HG03521 (cell line): ENCODE results near the gene ERFL.
"Not testable (repeated sequence)": the region's sequence is repeated elsewhere in the genome, so short reads cannot be mapped to it uniquely, and the experiment has no call there.

Source experiments
- ATAC-seq: cut with Tn5 transposase; IDR thresholded peaks from one replicate; pipeline ENCODE4 v1.9.1; 2021; ENCODE audit warnings: mild to moderate bottlenecking, moderate library complexity; ENCODE audit not compliant: unreplicated experiment

Gene ERFL

DNA sequence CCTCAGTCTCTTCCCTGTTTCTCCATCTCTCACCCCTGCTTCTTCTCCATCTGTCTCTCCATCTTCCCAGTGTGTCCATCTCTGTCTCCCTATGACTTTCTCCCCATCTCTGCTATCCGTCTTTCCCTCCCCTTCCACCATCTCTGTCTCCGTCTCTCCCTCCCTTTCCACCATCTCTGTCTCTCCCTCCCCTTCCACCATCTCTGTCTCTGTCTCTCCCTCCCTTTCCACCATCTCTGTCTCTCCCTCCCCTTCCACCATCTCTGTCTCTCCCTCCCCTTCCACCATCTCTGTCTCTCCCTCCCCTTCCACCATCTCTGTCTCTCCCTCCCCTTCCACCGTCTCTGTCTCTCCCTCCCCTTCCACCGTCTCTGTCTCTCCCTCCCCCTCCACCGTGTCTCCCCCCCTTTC, 13.8 kb downstream of the ERFL start:
- ATAC-seq, result not testable (repeated sequence)

DNA sequence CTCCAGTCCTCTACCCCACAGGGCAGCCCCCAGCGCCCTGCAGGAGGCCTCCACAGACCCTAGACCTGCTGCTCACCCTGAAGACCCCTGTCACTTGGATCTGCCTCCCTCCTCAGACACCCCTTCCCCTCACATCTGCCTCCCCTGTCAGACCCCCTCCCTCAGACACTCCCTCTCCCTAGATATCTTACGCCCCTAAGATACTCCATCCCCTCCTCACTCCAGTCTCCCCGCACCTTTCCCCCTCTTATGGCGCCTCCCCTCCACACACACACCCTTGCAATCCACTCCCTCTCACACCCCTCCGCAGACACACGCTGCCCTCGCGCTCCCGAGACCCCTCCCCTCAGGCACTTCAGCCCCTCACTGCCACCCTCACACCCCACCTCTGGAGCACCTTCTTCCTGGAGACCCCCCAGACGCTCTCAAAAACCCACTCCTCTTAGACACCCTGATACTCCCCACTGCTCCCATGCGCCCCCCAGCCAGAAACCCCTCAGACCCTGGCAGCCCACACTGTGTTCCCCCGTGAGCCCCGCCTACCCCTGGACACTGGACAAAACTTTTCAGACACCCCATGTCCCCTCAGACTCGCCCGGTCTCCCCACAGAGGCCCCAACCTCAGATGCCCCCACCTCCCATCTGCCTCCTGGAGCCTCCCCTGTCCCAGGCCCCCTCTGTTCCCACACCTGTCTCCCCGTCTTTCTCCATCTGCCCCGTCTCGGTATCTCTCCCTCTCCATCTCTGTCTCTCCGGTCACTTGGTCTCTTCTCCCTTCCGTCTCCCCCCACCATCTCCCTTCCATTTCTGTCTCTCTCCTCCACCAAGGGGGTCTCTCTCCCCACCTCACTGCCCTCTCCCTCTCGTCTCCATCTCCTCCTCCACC, 14.5 kb downstream of the ERFL start:
- no peak for ATAC-seq

DNA sequence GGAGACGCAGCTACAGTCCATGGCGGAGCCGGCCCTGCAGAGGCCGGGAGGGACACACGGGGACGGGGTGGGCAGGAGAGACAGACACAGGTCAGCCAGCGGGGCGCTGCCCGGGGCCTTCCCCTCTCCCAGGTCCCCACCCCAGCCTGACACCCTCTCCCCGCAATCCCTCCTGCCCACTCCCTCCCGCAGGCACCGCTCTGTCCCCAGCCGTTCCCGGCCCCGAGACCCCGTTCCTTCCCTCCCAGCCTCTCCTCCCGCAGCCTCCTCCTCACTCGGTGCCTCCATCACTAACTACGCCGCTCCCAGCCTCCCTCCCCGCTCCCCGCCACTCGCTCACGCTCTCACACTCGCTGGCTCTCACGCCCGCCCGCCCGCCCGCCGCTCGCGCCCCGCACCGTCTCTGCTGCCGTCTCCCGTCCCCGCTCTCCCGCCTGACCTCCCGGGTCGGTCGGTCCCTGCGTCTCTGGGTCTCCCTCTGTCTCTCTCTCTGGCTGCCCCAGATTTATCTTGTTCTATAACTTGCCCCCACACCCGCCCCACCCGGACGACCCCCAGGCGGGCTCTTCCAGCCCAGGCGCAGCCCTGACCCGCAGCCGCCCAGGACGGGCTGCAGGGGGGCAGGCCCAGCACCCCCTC, 15.2 kb downstream of the ERFL start:
- no peak for ATAC-seq

DNA sequence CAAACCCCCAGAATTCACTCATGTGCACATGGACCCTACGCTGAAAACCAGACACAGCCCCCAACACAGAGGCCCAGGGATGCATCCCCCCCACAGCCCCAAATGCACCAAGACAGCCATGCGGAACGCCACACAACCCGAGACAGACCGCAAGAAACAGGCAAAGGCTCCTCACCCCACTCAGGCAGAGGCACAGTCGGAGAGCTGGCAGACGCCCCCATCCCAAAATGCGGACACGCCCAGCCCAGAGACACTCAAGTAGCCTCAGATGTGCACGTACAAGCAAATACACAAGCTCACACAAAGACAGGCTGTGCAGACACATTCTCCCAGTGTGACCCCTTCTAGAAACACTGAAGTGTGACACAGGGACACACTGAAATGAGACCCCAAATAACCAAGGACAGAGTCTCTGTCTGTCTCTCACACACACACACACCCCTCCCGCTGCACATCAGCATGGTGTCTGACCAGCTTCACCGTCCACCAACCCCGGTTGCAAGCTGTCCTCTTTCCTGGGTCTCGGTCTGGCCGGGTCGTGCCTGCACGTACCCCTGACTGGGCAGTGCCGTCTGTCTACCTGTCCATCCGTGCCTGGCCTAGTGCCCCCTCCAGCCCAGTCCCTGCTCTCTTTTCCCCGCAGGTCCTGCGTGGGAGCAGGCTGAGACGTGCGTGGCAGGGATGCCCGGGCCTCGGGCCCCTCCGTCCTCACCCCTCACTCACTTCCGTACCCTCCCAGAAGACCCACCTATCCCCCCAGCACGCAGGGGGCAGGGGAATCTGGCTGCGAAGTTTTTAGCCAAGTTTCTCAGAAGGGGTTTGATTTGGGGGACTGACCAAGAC, 16.1 kb downstream of the ERFL start:
- no peak for ATAC-seq

DNA sequence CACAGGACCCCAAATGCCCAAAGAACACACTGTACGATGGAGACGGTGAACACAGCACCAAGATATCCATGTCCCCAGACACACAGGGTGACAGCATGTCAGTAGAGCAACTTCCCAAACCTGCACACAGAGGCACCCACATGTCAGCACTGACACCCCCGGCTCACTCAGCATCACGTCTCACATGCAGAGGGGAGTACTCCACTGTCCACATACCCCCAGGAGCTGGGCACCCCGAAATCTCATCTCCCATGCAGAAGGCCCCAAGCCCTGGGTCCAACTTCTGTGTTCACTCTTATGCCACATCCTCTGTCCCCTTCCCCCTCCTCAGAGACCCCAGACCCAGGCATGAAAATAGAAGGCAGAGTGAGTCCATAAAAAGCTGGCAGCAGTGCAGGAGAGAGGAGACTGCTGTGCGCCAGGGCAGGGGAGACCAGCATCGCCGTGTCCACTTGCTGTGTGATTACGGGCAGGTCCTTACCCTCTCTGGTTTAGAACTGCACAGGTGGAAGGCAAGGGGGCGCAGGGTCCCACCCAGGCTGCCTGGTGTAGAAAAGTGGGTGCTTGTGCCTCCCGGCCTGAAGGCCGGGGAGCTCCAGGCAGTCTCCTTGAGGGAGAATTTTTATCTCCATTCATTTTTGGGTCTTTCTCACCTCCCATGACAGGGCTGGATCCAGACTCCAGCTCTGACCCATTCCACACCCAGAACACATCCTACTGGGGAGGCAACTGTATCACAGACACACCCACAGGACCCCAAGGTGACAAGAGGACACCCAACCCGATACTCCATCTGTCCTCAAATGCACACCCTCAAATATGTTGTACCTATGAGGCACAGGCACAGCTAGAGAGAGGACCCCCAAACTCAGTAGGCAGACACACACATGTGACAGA, 17.0 kb downstream of the ERFL start:
- ATAC-seq, result no peak

DNA sequence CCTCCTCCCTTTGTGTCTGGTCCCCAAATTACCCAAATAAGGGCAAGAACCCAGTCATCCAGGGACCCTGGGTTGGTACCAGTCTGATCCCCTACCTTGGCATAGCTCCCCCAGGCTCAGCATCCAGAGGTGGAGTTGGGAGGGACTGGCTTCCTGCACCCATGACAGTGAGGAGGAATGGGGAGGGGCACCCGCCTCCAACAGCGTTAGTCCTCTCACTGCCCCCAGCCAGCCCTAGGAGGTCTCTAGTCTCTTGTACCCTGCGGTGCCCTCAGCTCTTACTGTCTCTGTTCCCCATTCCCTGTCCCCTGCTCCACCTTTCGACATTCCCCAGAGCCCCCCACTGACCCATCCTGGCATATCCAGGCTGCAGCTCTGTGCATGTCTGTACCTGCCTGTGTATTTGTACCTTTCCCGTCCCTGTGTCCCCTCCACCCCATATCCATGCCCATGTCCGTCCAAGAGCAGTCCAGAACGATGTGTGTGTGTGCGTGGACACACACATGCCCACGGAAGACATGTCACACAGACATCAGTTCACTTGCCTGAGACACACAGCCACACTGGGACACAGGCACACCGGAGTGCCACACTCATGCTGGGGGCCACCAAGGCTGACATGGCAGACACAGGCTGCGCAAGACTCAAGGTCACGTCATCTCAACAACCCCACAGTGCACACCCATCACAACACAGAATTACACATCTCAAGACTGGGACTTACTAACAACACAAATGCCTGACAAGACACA, 17.8 kb downstream of the ERFL start:
- no peak for ATAC-seq

DNA sequence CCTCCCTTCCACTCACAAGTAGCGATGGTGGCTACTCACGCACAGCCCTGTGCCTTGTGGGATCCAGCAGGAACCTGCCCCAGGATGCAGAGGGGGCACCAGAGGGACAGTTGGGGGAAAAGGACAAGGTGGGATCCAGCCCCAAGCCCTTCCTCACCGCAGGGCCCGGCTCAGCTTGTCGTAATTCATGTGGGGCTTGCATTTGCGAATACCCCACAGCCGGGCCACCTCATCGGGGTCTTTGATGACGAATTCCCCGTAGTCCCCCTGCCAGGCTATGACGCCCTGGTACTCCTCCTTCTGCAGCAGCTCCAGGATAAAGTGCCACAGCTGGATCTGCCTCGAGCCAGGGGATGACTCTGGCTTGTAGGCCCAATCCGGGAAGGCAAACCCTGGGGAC, 18.5 kb downstream of the ERFL start:
- ATAC-seq, result no peak

DNA sequence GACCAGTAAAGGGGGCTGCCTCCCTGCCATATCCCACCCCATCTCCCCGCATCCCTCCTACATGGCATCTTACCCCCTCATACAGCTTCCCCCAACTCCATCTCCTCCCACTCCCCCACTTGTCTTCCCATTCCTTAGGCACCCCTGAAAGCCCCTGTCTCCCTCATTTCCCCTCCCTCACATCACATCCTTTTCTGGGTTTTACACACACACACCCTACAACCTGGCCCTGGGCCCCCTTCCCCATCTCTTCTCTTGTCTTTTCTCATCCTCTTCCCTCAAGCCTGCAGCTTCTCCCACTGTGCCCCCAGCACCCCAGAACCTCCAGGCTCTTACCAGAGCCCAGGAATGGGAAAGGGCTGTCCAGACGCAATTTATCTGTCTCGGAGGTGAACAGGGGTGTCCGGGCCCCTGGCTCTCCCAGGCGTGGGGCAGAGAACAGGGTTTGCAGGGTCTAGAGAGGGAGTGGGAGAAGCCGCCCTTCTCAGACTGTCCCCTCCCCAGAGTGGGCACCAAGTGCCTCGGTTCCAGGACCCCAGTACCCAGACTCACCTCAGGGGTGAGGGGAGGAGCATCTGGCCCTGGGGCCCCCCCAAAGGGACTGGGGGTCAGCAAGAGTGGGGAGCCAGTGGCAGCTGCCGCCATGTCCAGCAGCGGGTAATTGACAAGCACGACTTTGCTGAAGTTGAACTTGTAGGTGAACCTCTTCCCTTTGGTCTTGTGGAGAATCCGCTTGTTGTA, 19.4 kb downstream of the ERFL start:
- ATAC-seq, result no peak

DNA sequence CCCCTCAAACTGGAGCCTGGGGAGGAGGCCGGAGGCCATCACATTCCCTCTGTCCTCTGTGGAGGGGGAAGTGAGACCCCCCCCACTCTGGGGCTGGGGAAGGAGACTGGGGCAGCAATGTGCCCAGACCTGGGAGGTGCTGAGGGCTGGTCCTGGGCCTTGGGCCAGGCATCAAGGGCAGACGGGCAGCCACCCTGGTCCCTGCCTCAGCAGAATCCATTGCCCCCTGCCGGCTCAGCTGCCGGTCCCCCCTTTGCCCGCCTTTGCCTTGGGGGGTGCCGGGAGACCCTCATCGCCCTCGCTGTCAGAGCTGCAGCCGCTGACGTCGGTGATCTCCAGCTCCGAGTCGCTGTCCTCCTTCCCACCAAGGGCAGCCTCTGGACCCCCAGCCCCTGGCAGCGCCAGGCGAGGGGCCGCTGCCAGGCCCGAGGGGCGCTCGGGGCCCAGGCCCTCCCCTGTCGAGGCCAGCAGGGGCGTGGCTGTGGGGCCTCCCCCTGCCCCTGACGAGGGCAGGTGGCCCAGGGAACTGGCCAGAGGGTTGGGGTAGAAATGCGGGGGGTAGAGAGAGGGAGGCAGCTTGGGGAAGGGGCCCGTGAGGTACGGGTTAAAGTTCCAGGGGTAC, 20.1 kb downstream of the ERFL start:
- ATAC-seq, result no peak

DNA sequence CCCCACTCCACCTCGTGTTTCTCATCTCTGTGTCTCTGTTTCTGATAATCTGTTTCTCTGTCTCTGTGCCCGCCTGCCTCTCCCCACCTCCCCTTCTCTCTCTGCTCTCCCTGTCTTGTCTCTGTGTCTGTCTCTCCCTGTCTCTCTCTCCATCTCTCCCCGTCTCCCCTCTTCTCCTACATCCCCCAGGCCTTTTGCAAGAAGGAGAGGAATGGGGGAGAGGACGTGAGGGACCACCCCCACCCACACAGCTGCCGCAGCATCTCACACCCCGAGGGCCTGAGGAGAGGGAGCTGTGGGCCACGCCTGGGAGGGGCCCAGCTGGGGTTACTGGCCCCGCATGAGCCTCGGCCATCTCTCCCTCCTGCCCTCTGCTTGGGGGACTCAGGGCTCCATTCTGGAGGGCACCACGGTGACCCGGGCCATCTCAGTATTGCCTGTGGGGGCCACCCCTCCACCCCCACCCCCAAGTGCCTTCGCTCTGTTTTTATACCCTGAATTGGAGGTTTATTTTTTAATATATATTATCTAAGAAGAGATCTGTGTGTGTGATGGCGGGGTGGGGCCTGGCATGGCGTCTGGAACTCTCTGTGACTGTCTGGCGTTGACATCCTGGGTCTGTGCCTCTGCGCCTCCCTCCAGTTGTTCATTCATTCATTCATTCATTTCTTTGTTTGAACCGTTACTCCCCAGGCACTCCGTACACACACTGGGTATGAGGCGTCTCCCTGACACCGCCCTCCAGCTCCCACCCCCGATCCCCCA, 21.2 kb downstream of the ERFL start:
- no peak for ATAC-seq

DNA sequence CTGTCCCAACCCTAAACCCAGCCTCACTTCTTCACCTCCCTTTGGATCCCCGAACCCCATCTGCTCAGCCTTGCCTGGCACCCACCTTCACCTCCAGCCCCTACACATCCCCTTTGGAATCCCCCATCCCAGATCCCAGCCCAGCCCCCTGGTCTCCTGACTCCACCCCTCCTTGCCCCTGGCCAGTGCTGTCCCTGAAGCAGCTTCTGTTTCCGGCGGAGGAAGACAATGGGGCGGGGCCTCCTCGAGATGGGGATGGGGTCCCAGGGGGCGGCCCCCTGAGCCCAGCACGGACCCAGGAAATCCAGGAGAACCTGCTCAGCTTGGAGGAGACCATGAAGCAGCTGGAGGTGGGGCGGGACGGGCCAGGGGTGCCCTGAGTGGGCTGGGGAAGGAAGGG, 22.0 kb downstream of the ERFL start:
- ATAC-seq, result no peak

DNA sequence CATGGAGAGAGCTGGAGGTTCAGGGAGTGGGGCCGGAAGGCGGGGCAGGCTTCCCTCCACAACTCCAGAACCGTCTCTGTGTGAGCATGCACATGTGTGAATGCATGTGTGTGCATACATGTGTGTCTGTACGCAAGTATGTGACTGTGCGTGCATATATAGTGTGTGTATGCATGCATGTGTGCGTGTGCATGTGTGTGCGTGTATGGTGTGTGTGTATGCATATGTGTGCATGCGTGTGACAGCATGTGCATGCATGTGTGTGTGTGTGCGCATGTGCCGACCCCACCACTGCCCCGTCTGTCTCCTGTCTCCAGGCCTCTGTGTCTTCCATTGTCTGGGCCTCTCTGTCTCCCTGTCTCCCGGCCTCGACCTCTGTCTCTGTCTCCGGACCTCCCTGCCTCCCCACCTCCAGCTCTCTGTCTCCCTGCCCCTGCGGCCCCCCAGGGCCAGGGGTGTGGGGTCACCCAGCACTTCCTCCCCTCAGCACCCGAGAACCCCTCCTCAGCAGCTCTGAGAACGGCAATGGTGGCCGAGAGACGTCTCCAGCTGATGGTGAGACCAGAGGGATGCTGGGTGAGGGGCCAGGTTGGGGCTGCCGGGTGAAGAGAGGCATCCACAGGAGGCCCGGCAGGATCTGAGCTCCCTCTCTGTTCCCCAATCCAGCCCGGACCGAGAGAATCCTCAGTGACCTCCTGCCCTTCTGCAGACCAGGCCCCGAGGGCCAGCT, 22.8 kb downstream of the ERFL start:
- ATAC-seq, result no peak

DNA sequence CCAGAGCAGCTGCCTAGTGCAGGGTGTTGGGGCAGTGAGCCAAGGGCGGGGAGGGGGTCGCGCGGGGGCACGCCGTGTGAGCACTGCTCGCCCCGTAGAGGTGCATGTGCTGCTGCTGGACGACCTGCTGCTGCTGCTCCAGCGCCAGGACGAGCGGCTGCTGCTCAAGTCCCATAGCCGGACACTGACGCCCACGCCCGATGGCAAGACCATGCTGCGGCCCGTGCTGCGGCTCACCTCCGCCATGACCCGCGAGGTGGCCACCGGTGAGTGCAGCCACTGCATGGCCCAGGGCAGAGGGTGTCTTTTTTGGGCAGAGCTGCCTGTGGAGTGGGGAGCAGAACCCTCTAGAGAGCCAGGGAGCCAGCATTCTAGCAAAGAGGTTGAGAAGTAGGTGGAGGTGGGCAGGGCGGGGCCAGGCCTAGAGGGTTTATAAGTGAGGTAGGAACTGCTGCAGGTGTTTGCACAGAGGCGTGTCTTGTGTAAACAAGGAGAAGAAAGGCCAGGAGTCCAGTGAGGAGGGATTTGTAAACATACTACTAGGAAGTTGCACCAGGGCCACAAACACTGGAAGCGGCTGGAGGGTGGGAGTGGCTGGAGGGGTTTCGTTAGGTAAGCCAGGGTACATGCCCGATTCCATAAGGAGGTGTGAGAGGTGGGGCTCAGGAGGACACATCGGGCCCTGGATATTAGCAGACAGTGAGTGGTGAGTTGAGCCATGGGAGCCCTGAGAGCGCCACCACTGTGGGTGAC, 24.0 kb downstream of the ERFL start:
- no peak for ATAC-seq

DNA sequence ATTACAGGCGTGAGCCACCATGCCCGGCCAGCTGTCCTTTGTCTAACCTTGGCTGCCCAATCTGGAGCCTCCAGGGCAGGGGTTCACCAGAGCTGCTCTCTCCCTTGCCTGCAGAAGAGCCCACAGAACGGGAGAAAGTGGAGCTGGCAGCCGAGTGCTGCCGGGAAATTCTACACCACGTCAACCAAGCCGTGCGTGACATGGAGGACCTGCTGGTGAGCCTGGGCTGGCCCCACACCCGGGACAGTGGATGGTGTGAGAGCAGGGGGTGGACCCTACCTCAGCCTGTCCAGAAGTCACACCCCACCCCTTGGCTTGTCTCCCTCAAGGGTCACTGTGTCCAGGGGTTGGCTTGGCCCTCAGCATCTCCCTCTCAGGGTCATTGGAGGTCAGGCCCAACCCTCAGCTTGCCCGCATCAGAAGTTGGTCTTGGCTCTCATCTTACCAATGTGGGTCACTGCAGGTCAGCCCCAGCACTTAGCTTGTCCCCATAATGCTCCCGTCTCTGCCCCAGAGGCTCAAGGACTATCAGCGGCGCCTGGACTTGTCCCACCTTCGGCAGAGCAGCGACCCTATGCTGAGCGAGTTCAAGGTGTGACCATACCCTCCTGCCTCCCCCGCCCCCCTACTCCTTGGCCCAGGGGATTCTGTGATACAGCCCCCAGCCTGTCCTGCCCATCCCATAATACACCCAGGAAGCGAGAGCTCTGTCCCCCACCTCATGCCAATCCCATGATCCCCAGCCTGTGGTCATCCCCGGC, 24.9 kb downstream of the ERFL start:
- no peak for ATAC-seq

DNA sequence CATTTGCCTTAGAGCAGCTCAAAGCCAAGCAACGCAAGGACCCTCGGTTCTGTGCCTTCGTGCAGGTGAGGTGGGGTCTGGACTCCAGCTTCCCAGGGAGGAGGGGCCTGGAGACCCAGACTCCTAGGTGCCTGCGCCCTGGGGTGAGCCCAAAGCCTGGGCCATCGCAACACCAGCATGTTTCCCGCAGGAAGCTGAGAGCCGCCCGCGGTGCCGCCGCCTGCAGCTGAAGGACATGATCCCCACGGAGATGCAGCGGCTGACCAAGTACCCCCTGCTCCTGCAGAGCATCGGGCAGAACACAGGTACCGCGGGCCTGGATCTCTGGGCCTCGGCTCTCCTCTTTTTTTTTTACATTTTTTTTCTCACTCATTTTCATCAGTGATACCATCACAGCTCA, 25.7 kb downstream of the ERFL start:
- ATAC-seq, result no peak
